ENCODE measurements around the gene RNH1. TPM values are rescaled to one million over a fixed set of nuclear protein-coding genes. Genes with fewer than 3 reads are reported as not detected.

The RNH1 gene
- total RNA-seq, 4 donors from 2014 or later, result 378 to 392 (median 383) TPM

GRCh38 chr11:488992-489391 lies 18.1 kb downstream of the RNH1 start:
- TF ChIP-seq POLR2AphosphoS5 (IDR thresholded peaks at IDR 0.05) (no peak), EP300 (IDR thresholded peaks at IDR 0.05) (no peak), CTCF (IDR thresholded peaks at IDR 0.05) (no peak), POLR2A (IDR thresholded peaks at IDR 0.05) (no peak)
- WGBS, result 79% methylated on average over 17 of the region's 19 CpGs
- Histone ChIP-seq H3K27ac (no peak overlapping the region), H3K27me3 (no peaks in the 10 kb centered on the region), H3K36me3 (peaks cover 39% of the 10 kb centered on the region), H3K4me3 (no peak overlapping the region), H3K4me1 (no peaks in the 10 kb centered on the region), H3K9me3 (no peaks in the 10 kb centered on the region)
- DNase-seq (ENCODE audit: low spot score in 2 of 2), result no peak

GRCh38 chr11:488579-488978 lies 18.5 kb downstream of the RNH1 start:
- no peak for TF ChIP-seq EP300 (IDR thresholded peaks at IDR 0.05)
- TF ChIP-seq POLR2A (IDR thresholded peaks at IDR 0.05), result no peak
- TF ChIP-seq CTCF (IDR thresholded peaks at IDR 0.05), result no peak
- TF ChIP-seq POLR2AphosphoS5 (IDR thresholded peaks at IDR 0.05), result no peak
- H3K36me3 ChIP-seq, result peaks cover 35% of the 10 kb centered on the region
- H3K9me3 ChIP-seq, result no peaks in the 10 kb centered on the region
- no peak for DNase-seq (ENCODE audit: low spot score in 2 of 2)
- no peaks in the 10 kb centered on the region for H3K4me1 ChIP-seq
- 85% methylated on average over 10 of the region's 19 CpGs for WGBS
- H3K27me3 ChIP-seq, result no peaks in the 10 kb centered on the region
- H3K4me3 ChIP-seq, result no peak overlapping the region
- H3K27ac ChIP-seq, result no peak overlapping the region

GRCh38 chr11:488062-488461 lies 19.0 kb downstream of the RNH1 start:
- no peak for DNase-seq (ENCODE audit: low spot score in 2 of 2)
- H3K9me3 ChIP-seq, result no peaks in the 10 kb centered on the region
- H3K4me1 ChIP-seq, result no peaks in the 10 kb centered on the region
- no peak overlapping the region for H3K4me3 ChIP-seq
- 64% methylated on average over 17 of the region's 25 CpGs for WGBS
- TF ChIP-seq POLR2AphosphoS5 (IDR thresholded peaks at IDR 0.05), result no peak
- TF ChIP-seq POLR2A (IDR thresholded peaks at IDR 0.05), result no peak
- no peak for TF ChIP-seq EP300 (IDR thresholded peaks at IDR 0.05)
- TF ChIP-seq CTCF (IDR thresholded peaks at IDR 0.05), result no peak
- no peak overlapping the region for H3K27ac ChIP-seq
- peaks cover 30% of the 10 kb centered on the region for H3K36me3 ChIP-seq
- no peaks in the 10 kb centered on the region for H3K27me3 ChIP-seq

- Histone ChIP-seq H3K27me3 (no peaks in the 10 kb centered on the region), H3K9me3 (no peaks in the 10 kb centered on the region), H3K36me3 (peaks cover 25% of the 10 kb centered on the region), H3K4me1 (no peaks in the 10 kb centered on the region), H3K27ac (no peak overlapping the region), H3K4me3 (no peak overlapping the region)
- TF ChIP-seq POLR2A (IDR thresholded peaks at IDR 0.05) (no peak), EP300 (IDR thresholded peaks at IDR 0.05) (no peak), POLR2AphosphoS5 (IDR thresholded peaks at IDR 0.05) (no peak), CTCF (IDR thresholded peaks at IDR 0.05) (no peak)
- WGBS, result 60% methylated on average over 15 of the region's 22 CpGs
- DNase-seq (ENCODE audit: low spot score in 2 of 2), result no peak
These were observed 19.4 kb downstream of the RNH1 start for GRCh38 chr11:487571-488021.

GRCh38 chr11:486189-486588 lies 20.9 kb downstream of the RNH1 start:
- 92% methylated on average over 9 of the region's 23 CpGs for WGBS
- H3K4me1 ChIP-seq, result no peaks in the 10 kb centered on the region
- no peak overlapping the region for H3K27ac ChIP-seq
- DNase-seq (ENCODE audit: low spot score in 2 of 2), result no peak
- no peak overlapping the region for H3K4me3 ChIP-seq
- no peaks in the 10 kb centered on the region for H3K9me3 ChIP-seq
- H3K27me3 ChIP-seq, result no peaks in the 10 kb centered on the region
- H3K36me3 ChIP-seq, result peaks cover 22% of the 10 kb centered on the region
- TF ChIP-seq CTCF (IDR thresholded peaks at IDR 0.05), result no peak
- TF ChIP-seq EP300 (IDR thresholded peaks at IDR 0.05), result no peak
